ENCODE data around the gene COL4A2.

GRCh38 chr13:110398564-110399507, 91.8 kb downstream of the COL4A2 start:
- TF ChIP-seq CTCF (IDR thresholded peaks at IDR 0.05) (no peak), POLR2A (IDR thresholded peaks at IDR 0.05) (no peak)
